GM19324 (cell line): ENCODE measurements around the gene GALNT14.
"Not testable (repeated sequence)": the region's sequence is repeated elsewhere in the genome, so short reads cannot be mapped to it uniquely, and the experiment has no call there.

Source experiments
- ATAC-seq: cut with Tn5 transposase; IDR thresholded peaks from one replicate; pipeline ENCODE4 v1.9.1; 2021; ENCODE audit warnings: mild to moderate bottlenecking, moderate library complexity; ENCODE audit not compliant: unreplicated experiment, low FRiP score

GALNT14 gene

GRCh38 chr2:31138037-31138962, at the start of gene GALNT14:
TSS of gene GALNT14 (minus strand) at chr2:31138440. CDS start at chr2:31138086, 354 bp downstream.
- no peak for ATAC-seq

DNA sequence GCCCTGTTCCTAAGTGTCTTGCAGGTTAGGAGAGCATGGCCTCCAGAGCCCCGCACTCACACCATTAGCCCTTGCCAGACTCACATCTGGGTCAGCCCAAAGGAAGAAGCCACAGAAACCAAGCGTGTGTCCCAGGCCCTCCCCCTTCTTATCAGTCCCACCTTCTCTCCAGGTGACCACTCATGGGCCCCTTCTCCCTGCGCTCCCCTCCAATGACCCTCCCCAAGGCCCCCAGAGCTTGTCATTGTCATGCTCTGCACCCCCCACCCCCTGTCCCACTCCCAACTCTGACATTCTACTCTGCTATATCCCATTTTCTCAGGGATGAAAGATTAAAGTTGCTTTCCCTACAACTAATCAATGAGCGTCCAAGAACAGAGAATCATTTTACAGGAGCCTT, 48.9 kb upstream of the GALNT14 start:
- ATAC-seq: no peak

DNA sequence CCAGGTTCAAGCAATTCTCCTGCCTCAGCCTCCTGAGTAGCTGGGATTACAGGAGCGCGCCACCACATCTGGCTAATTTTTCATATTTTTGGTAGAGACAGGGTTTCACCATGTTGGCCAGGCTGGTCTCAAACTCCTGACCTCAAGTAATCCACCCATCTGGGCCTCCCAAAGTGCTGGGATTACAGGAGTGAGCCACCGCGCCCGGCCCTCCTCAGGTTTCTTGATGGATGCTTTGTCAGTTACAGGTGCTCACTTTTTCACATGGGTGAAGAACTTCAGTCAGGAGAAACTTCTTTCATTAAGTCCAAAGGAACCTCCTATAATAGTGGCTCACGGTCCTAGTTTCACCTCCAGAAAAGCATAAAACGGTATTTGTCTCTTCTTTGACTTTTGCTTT, 45.7 kb upstream of the GALNT14 start:
- ATAC-seq: not testable (repeated sequence)

DNA sequence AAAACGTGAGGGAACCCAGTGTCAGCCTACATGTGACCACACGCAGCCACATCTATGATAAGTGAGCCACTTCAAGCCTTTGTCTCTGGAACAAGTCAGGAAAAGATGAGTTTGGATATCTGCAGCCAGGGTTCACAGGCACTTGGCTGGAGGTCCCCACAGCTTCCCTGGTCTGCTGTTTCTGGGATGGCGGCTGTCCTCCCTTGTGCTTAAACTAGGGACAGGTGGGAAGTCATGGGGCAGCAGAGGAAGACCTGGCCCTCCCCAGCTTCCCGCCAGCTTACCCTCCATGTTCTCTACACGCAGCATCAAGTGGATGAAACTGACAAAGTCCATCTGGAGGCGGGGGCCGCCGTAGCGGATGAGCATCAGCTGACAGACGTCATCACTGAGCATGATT, 38.5 kb upstream of the GALNT14 start:
- ATAC-seq: no peak

DNA sequence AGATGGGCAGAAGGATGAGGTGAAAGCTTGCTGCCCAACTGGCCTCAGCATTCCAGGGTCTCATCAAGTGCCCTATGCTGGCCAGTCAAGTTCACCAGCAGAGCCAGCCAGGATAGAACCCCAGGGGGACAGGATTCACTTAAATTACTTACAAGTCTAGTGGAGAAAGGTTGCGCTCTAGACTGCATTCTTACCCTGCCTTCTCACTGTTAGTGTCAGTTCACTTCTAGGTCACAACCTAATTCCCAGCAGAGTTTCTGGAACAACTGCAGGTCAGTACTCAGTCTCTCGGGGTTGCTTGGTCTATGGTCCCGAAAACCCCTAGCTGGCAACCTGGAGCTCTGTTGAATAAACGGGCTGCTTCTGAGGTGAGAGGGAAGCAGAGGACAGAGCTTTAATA, 32.9 kb upstream of the GALNT14 start:
- ATAC-seq: no peak

DNA sequence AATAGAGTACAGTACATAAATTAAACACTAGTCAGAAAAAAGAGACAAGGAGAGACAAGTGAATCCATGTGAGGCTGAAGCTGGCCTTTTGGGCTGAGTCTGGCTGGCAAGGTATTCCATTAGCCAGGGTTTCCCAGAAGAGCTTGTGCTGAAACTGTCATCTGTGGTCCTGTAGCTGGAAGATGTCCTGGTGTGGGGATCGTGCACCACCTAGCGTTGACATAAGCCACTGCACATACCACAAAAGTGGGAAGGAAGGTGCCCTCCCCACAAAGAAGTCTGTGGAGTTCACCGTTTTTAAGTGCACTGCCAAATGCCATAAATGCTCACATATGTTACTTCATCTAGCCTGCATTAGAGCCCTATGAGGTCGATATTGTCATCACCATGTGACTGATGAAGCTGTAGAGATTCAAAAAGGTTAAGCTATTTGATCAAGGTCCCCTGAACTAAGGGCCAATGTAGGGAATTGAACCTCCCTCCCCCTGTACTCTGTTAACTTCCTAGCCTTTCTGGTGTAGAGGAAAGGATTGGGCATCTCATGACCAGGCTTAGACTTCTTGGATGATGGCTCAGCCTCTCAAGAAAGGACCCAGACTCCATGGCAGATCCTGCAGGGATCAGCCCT, 31.9 kb upstream of the GALNT14 start:
- ATAC-seq: no peak

DNA sequence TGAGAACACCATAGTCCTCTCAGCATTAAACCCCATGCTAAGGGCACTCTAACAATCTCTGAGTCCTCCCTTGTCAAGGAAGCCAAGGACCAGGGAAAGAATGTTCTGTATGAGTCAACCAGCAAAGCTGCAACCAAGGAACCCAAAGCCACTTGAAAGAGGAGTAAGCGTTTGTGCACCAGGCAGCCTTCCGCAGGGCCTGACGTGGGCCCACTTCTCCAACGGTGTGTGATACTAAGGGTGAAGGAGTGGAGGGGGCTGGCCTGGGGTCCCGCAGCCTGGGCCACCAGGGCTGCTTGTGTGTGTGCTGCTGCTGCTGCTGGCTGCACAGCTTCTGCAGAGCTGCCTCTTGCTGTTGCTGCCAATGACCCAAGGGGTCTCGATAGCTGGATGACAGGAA, 30.1 kb upstream of the GALNT14 start:
- no peak for ATAC-seq

DNA sequence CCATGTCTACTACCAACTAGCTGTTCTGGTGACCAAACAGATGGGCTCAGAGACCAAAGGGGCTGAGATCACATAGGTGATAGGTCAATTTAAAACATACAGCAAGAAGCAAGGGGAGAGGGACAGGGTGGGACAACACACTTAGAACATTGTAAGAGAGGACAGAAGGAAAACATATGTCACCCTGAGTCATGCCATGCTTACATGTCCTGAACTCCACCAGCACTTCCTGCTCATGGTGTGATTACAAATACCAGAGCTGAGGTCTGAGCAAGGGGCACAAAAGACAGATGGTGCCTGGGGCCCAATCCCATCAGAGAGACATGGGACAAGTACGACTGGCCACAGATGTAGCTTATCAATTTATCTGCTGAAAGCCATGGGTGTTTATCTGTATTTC, 28.7 kb upstream of the GALNT14 start:
- ATAC-seq: no peak

GRCh38 chr2:31163011-31163539, 24.8 kb upstream of the GALNT14 start:
- ATAC-seq: no peak

DNA sequence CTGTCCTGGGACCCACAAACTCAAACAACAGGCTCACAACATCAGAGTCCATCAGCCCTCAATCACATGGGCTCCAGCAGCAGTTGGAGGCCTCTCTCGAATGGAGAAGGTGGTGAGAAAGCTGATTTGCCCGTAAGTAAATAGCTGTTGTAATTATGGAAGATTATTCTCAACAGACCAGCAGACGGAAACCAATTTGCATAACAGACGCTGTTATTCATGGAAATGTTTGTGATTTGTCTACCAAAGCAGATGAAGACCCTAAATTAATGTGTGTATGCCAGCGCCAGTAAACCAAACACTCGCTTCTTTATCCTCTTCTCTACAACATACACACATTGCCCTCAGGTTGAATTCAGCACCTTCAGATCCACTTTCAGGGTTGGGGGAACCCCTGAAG, 23.4 kb upstream of the GALNT14 start:
- no peak for ATAC-seq

DNA sequence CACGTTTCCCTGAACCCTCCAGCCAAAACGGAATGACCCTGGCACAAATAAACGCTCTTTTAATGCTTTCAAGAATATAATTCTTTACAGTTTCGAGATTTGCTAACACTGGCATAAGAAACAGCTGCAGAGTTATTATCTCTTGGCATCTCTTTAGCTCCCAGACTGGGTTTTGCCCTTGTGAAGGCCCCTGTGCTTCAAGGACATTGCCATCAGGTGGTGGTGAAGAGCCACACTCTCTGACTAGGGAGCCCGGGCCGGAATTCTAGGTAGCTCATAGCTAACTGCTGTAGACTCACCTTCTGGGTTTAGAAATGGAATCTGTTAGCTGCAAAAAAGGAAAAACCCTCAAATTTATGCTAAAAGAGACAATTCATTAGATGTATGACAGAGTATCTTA, 13.3 kb upstream of the GALNT14 start:
- no peak for ATAC-seq

GRCh38 chr2:31150120-31150670, 12.0 kb upstream of the GALNT14 start:
- ATAC-seq: no peak

DNA sequence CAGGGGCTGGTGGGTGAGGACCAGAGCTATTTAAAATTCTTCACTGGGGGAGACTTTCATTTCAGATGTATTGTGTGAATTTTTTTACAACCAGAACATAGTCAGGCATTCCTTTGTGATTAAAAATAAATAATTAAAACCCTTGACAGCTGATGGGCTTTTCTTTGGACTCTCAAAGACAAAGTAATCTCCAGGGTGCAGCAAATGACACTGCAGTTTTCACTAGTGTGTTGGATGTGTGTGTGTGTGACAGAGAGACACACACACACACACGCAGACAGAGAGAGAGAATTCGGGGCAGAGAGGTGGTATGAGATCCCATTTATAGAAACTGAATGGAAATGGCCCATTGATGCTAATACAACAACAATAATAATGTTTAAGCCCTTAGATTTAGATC, 10.3 kb upstream of the GALNT14 start:
- ATAC-seq: no peak

DNA sequence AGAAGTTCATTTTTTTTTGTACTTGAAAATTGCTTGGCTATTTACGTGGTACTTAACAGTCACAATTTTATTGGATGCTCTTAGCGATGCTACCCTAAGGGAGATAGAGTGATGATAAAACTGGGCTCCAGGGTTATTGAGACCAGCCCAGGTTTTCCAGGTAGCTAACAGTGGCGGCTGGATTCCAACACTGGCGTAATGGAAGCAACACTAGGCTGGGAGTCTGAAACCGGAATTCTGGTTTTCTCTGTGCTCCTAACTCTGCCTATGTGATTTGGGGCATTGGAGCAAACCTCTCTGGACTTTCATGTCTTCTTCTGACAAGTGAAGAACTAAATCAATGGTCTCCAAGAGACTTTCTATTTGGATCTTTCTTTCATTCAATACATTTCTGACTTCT, 9.4 kb upstream of the GALNT14 start:
- no peak for ATAC-seq

GRCh38 chr2:31142110-31142509, 3.9 kb upstream of the GALNT14 start:
- no peak for ATAC-seq

GRCh38 chr2:31141443-31142085, 3.3 kb upstream of the GALNT14 start:
- ATAC-seq: no peak

DNA sequence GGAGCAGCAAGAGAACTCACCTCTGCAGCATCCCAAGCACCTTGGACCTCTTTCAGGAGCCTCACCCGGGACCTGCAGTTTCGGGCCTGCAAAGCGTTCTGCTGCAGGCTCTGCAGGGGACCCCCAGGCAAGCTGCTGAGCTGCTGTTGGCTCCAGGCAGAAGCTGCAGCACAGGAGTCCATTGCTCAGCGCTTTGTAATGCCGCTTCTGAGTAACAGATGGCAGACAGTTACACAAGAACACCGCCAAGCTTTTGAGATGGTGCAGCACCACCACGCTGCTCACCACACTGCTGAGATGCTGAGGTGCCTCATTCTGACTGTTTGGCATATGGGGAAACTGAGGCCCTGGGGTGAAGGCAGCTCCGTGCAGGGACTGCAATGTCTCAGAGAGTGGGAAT, 1.9 kb upstream of the GALNT14 start:
- no peak for ATAC-seq

DNA sequence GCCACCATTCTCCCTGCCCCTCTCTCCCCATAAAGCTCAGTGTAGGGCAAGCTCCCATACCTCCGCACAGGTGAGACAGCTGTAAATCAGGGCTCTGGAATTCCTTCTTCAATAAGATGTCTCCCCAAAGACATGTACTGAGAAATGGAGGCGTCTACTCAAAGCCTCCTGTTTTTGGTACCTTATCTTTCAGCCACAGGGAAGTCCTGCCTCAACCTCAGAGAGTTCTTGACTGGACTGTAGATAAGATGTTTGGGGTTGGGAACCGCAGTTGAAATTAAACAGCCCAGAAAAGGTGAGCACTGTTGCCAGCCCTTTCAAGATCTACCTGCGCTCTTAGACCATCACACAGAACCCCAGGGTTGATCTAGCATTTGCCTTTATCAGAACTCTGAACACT, 1.4 kb upstream of the GALNT14 start:
- no peak for ATAC-seq

DNA sequence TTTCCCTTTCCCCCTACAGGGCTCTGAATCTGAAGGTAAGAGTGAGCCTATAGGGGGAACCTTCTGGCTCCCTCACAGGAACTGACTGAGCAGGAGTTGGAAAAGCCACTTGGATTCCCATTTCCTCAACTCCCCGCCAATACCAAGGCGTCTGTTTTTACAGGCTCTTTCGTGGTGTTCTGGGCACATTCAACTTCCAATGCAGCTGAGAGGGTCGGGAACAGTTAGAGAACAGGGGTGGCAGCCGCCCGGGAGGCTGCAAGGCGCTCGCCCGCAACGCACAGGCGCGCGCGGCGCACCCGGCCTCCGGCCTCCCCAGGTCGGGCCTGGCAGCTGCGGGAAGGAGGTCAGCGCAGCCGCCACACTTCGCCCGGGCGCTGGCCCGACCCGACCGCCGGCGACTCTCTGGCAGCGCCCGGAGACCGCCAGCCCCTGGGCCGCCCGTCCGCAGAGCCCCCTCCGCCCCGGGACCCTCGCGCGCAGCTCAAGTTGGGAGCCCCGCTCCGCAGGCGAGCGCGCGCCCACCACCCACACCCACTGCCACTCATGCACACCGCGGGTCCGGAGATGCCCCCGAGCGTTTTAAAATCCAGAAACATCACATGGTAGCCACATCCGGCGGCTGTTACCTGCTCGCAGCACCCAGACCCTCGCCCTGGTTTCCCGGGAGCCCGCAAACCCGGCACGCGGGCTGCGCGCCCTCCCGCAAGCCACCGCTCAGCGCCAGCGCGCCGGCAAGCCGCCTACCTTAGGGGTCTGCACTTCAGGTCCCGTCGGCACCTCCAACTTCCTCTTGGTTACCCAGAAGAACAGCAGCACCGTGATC, 816 bp downstream of the GALNT14 start:
- ATAC-seq: no peak

GRCh38 chr2:31136732-31137131, 1.5 kb downstream of the GALNT14 start:
- ATAC-seq: no peak
